ENCODE measurements around the gene SYT13. TPM values are rescaled to one million over a fixed set of nuclear protein-coding genes. Genes with fewer than 3 reads are reported as not detected.

SYT13 gene
- total RNA-seq, 1 donor from 2014 or later = 0.50 TPM

DNA sequence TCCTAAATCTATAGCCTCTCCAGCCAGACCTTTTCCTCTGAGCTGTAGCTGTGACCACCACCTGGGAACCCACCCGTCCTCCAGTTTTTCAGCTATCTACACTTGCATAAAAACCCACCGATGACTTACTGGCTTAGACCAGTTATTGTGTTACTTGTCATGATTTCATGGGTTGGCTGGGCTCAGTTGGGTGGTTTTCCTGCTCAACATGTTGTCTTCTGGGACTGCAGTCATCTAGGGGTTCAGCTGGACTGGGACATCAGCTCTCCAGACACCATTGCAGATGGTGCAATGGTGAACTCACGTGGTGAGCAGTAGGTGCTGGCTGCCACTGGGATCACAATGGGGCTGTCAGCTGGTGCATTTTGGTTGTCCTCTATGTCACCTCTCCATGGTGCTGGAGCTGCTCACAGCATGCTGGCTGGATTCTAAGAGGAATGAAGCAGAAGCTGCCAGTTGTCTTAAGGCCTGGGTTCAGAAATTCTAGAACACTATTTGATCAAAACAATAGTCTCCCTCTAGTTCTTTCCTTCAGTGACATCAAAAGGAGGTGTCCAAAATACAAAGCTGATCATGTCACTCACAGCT is 1.3 kb upstream of the SYT13 start:
- TF ChIP-seq EZH2 (IDR thresholded peaks at IDR 0.05; ENCODE audit: insufficient read depth, low read length) (no peak), CTCF (IDR thresholded peaks at IDR 0.05; ENCODE audit: insufficient read depth, low read depth, low read length) (no peak)
- no peak for DNase-seq (ENCODE audit: low read depth)
- Histone ChIP-seq H3K27ac (ENCODE audit: low read depth, low read length) (no peak overlapping the region), H3K27me3 (ENCODE audit: insufficient read depth, low read length) (peaks cover 38% of the 10 kb centered on the region), H3K4me2 (ENCODE audit: low read length) (no peak overlapping the region), H3K79me2 (ENCODE audit: insufficient read depth, low read length) (no peaks in the 10 kb centered on the region), H3K4me1 (ENCODE audit: insufficient read depth, low read length) (peaks cover 8% of the 10 kb centered on the region), H3K9me3 (ENCODE audit: insufficient read depth, low read depth, low read length) (peaks cover 5% of the 10 kb centered on the region), H3K9ac (ENCODE audit: low read length) (no peak overlapping the region), H2AFZ (ENCODE audit: low read depth, low read length) (no peak overlapping the region), H4K20me1 (ENCODE audit: insufficient read depth, low read length) (no peaks in the 10 kb centered on the region), H3K4me3 (ENCODE audit: insufficient read depth, low read depth, low read length) (no peak overlapping the region), H3K36me3 (ENCODE audit: insufficient read depth, low read length) (no peaks in the 10 kb centered on the region)
- Mint-ChIP-seq H3K9me3 (ENCODE audit: unreplicated experiment) (peaks cover 4% of the 10 kb centered on the region), H3K36me3 (ENCODE audit: low read depth, unreplicated experiment) (peaks cover 2% of the 10 kb centered on the region), H3K4me3 (ENCODE audit: unreplicated experiment) (no peak overlapping the region), H3K4me1 (ENCODE audit: low read depth, unreplicated experiment) (peaks cover 4% of the 10 kb centered on the region), H3K27ac (ENCODE audit: unreplicated experiment) (no peak overlapping the region), H3K27me3 (ENCODE audit: low read depth, unreplicated experiment) (peaks cover 44% of the 10 kb centered on the region)
- no peak for FAIRE-seq

DNA sequence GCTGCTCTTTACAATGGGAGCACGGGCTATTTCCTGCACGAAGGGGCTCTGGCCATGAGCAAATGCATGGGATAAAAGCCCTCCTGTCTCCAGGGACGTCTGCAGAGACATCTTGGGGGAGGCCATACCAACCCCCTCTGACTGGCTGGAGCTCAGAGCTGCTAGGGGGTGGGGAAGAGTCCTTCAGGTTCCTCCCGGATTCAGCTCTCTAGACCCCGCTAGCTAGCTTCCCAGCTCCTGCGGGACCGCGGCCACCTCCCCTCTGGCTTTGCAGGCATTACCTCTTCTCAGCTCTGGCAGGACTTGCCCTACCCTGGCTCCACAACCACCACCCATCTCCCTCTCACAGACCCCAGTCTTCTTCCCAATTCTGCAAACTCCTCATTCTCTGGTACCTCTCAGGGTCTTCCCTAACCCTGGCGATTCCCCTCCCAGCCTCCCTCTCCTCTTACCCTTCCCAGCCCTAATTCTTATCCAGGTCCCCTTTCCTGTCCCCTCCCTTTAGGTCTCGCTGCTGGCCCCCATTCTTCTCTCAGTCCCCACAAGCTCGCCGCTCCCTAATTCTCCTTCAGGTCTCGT is 802 bp downstream of the SYT13 start:
- Histone ChIP-seq H4K20me1 (ENCODE audit: insufficient read depth, low read length) (no peaks in the 10 kb centered on the region), H3K9ac (ENCODE audit: low read length) (no peak overlapping the region), H3K27me3 (ENCODE audit: insufficient read depth, low read length) (peaks cover 38% of the 10 kb centered on the region), H3K36me3 (ENCODE audit: insufficient read depth, low read length) (no peaks in the 10 kb centered on the region), H3K4me3 (ENCODE audit: insufficient read depth, low read depth, low read length) (no peak overlapping the region), H3K79me2 (ENCODE audit: insufficient read depth, low read length) (no peaks in the 10 kb centered on the region), H2AFZ (ENCODE audit: low read depth, low read length) (no peak overlapping the region), H3K4me2 (ENCODE audit: low read length) (no peak overlapping the region), H3K27ac (ENCODE audit: low read depth, low read length) (no peak overlapping the region), H3K4me1 (ENCODE audit: insufficient read depth, low read length) (peaks cover 8% of the 10 kb centered on the region), H3K9me3 (ENCODE audit: insufficient read depth, low read depth, low read length) (peaks cover 5% of the 10 kb centered on the region)
- no peak for FAIRE-seq
- Mint-ChIP-seq H3K36me3 (ENCODE audit: low read depth, unreplicated experiment) (peaks cover 2% of the 10 kb centered on the region), H3K27ac (ENCODE audit: unreplicated experiment) (no peak overlapping the region), H3K9me3 (ENCODE audit: unreplicated experiment) (peaks cover 7% of the 10 kb centered on the region), H3K4me1 (ENCODE audit: low read depth, unreplicated experiment) (peaks cover 8% of the 10 kb centered on the region), H3K4me3 (ENCODE audit: unreplicated experiment) (peak overlapping the region; percentile 72), H3K27me3 (ENCODE audit: low read depth, unreplicated experiment) (peaks cover 36% of the 10 kb centered on the region)
- DNase-seq (ENCODE audit: low read depth) = no peak
- TF ChIP-seq CTCF (IDR thresholded peaks at IDR 0.05; ENCODE audit: insufficient read depth, low read depth, low read length) (no peak), EZH2 (IDR thresholded peaks at IDR 0.05; ENCODE audit: insufficient read depth, low read length) (no peak)

DNA sequence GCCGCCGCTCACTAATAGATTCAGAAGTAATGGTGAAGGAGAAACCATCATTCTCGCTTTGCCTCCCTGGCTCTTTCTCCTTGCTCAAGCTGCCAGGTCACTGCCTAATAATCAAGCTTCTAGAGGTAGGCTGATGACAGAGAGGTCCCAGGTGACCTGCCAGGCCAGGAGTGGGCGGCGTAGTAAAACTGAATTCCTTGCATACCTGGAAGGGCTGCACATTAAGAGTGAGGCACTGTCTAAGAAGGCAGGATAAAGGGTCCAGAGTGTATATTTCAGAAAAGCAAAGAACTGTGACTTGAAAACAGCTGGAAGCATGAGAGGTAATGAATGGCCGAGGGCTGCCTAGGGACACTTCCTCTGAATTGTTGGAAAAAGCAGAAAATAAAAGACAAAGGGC is 4.1 kb downstream of the SYT13 start:
- peaks cover 3% of the 10 kb centered on the region for H3K4me1 Mint-ChIP-seq (ENCODE audit: low read depth, unreplicated experiment)
- Histone ChIP-seq H3K27ac (ENCODE audit: low read depth, low read length) (no peak overlapping the region), H3K4me2 (ENCODE audit: low read length) (no peak overlapping the region), H3K9ac (ENCODE audit: low read length) (no peak overlapping the region), H3K36me3 (ENCODE audit: insufficient read depth, low read length) (no peaks in the 10 kb centered on the region), H4K20me1 (ENCODE audit: insufficient read depth, low read length) (no peaks in the 10 kb centered on the region), H3K9me3 (ENCODE audit: insufficient read depth, low read depth, low read length) (peaks cover under 1% of the 10 kb centered on the region), H3K27me3 (ENCODE audit: insufficient read depth, low read length) (peaks cover 28% of the 10 kb centered on the region), H3K4me3 (ENCODE audit: insufficient read depth, low read depth, low read length) (no peak overlapping the region), H3K4me1 (ENCODE audit: insufficient read depth, low read length) (peaks cover 4% of the 10 kb centered on the region), H3K79me2 (ENCODE audit: insufficient read depth, low read length) (no peaks in the 10 kb centered on the region), H2AFZ (ENCODE audit: low read depth, low read length) (no peak overlapping the region)
- TF ChIP-seq CTCF (IDR thresholded peaks at IDR 0.05; ENCODE audit: insufficient read depth, low read depth, low read length) = no peak
- TF ChIP-seq EZH2 (IDR thresholded peaks at IDR 0.05; ENCODE audit: insufficient read depth, low read length) = no peak
- H3K27ac Mint-ChIP-seq (ENCODE audit: unreplicated experiment) = no peak overlapping the region
- FAIRE-seq (no peak), DNase-seq (ENCODE audit: low read depth) (no peak)
- H3K4me3 Mint-ChIP-seq (ENCODE audit: unreplicated experiment) = no peak overlapping the region
- peaks cover 2% of the 10 kb centered on the region for H3K36me3 Mint-ChIP-seq (ENCODE audit: low read depth, unreplicated experiment)
- peaks cover 46% of the 10 kb centered on the region for H3K27me3 Mint-ChIP-seq (ENCODE audit: low read depth, unreplicated experiment)
- peaks cover 18% of the 10 kb centered on the region for H3K9me3 Mint-ChIP-seq (ENCODE audit: unreplicated experiment)

Measured in astrocyte (in vitro differentiated cells and primary cell).